ENCODE measurements around the gene CASP8. TPM values are rescaled to one million over a fixed set of nuclear protein-coding genes. Genes with fewer than 3 reads are reported as not detected.

CASP8 gene
- total RNA-seq: 100 to 1,000 TPM in 1 of 4 donors, 10 to 100 TPM in 2, 1 to 10 TPM in 1; 2.6 to 111 (median 20.7) TPM

GRCh38 chr2:201260302-201260800 lies at the start of gene CASP8:
Gene CASP8, plus strand, starts transcription at chr2:201260536. Its CDS starts 5,951 bp downstream, at chr2:201266487.
- no peaks in the 10 kb centered on the region for H3K27me3 ChIP-seq
- TF ChIP-seq POLR2A (IDR thresholded peaks at IDR 0.05): no peak
- TF ChIP-seq CTCF (IDR thresholded peaks at IDR 0.05): no peak
- intact Hi-C loops (cut with DNase I; ENCODE audit: low total_unique reads): no loop called here
- no peaks in the 10 kb centered on the region for H3K9me3 ChIP-seq
- peak within 1 kb of the TSS in 1 of 2 donors; percentile 52 for H3K4me3 ChIP-seq
- no peak within 1 kb of the TSS for H3K27ac ChIP-seq
- H3K4me1 ChIP-seq: no peaks in the 10 kb centered on the region
- no peaks in the 10 kb centered on the region for H3K36me3 ChIP-seq
- DNase-seq: peak in 1 of 2 donors; percentile 31

- H3K27ac ChIP-seq: no peak overlapping the region
- no peaks in the 10 kb centered on the region for H3K9me3 ChIP-seq
- no peak overlapping the region for H3K4me3 ChIP-seq
- intact Hi-C loops (cut with DNase I; ENCODE audit: low total_unique reads): no loop called here
- H3K27me3 ChIP-seq: no peaks in the 10 kb centered on the region
- H3K36me3 ChIP-seq: no peaks in the 10 kb centered on the region
- no peaks in the 10 kb centered on the region for H3K4me1 ChIP-seq
- no peak for TF ChIP-seq POLR2A (IDR thresholded peaks at IDR 0.05)
- DNase-seq: no peak
Measured at GRCh38 chr2:201215963-201216362, 44.4 kb upstream of the CASP8 start.

GRCh38 chr2:201216918-201217317 lies 43.4 kb upstream of the CASP8 start:
- Histone ChIP-seq H3K27ac (no peak overlapping the region), H3K4me1 (no peaks in the 10 kb centered on the region), H3K36me3 (no peaks in the 10 kb centered on the region), H3K9me3 (no peaks in the 10 kb centered on the region), H3K27me3 (no peaks in the 10 kb centered on the region), H3K4me3 (no peak overlapping the region)
- DNase-seq: no peak
- TF ChIP-seq CTCF (IDR thresholded peaks at IDR 0.05) (no peak), POLR2A (IDR thresholded peaks at IDR 0.05) (no peak)
- intact Hi-C loops (cut with DNase I; ENCODE audit: low total_unique reads): no loop called here

- Histone ChIP-seq H3K4me1 (no peaks in the 10 kb centered on the region), H3K27me3 (no peaks in the 10 kb centered on the region), H3K36me3 (no peaks in the 10 kb centered on the region), H3K27ac (no peak overlapping the region), H3K9me3 (no peaks in the 10 kb centered on the region), H3K4me3 (no peak overlapping the region)
- TF ChIP-seq POLR2A (IDR thresholded peaks at IDR 0.05) (no peak), CTCF (IDR thresholded peaks at IDR 0.05) (no peak)
- DNase-seq: no peak
- intact Hi-C loops (cut with DNase I; ENCODE audit: low total_unique reads): no loop called here
Measured at GRCh38 chr2:201218780-201219179, 41.6 kb upstream of the CASP8 start.

GRCh38 chr2:201219328-201220096 lies 40.8 kb upstream of the CASP8 start:
- intact Hi-C loops (cut with DNase I; ENCODE audit: low total_unique reads): no loop called here

More at GRCh38 chr2:201219328-201220096, 40.8 kb upstream of the CASP8 start:
- Histone ChIP-seq H3K9me3 (no peaks in the 10 kb centered on the region), H3K36me3 (no peaks in the 10 kb centered on the region), H3K27me3 (no peaks in the 10 kb centered on the region), H3K4me3 (no peak overlapping the region), H3K27ac (peak overlapping the region in 1 of 2 donors; percentile 0), H3K4me1 (no peaks in the 10 kb centered on the region)
- no peak for DNase-seq
- no peak for TF ChIP-seq POLR2A (IDR thresholded peaks at IDR 0.05)
- TF ChIP-seq CTCF (IDR thresholded peaks at IDR 0.05): no peak
